Measurements from ENCODE around the gene MAN2C1. TPM values are rescaled to one million over a fixed set of nuclear protein-coding genes. Genes with fewer than 3 reads are reported as not detected.

The MAN2C1 gene
- total RNA-seq, 2 donors from 2014 or later: 150 to 224 TPM

GRCh38 chr15:75329571-75329970, 38.8 kb downstream of the MAN2C1 start:
- Histone ChIP-seq H3K4me1 (ENCODE audit: control insufficient read depth, insufficient read depth, low read length) (no peaks in the 10 kb centered on the region), H3K9ac (ENCODE audit: extremely low read depth, low read length, poor library complexity, severe bottlenecking) (no peak overlapping the region), H3K27ac (ENCODE audit: low read depth, low read length) (no peak overlapping the region), H3K4me3 (ENCODE audit: low read length) (no peak overlapping the region), H3K27me3 (ENCODE audit: control insufficient read depth, insufficient read depth, low read length, poor library complexity, severe bottlenecking) (no peaks in the 10 kb centered on the region), H3K9me3 (ENCODE audit: control insufficient read depth, low read length) (no peaks in the 10 kb centered on the region), H3K36me3 (ENCODE audit: control insufficient read depth, insufficient read depth, low read length) (no peaks in the 10 kb centered on the region)
- TF ChIP-seq CTCF (conservative IDR thresholded peaks at IDR 0.05): peak; percentile 23
- Mint-ChIP-seq H3K36me3 (ENCODE audit: low read depth) (no peaks in the 10 kb centered on the region), H3K4me1 (no peaks in the 10 kb centered on the region), H3K27me3 (ENCODE audit: insufficient read depth) (no peaks in the 10 kb centered on the region), H3K4me3 (no peak overlapping the region), H3K9me3 (no peaks in the 10 kb centered on the region), H3K27ac (no peak overlapping the region)
- 86 to 87% methylated on average over 2 of the region's 2 CpGs for WGBS, 2 experiments (ENCODE audit: insufficient coverage in 1 of 2, insufficient read length in 1 of 2)
- no peak for DNase-seq

DNA sequence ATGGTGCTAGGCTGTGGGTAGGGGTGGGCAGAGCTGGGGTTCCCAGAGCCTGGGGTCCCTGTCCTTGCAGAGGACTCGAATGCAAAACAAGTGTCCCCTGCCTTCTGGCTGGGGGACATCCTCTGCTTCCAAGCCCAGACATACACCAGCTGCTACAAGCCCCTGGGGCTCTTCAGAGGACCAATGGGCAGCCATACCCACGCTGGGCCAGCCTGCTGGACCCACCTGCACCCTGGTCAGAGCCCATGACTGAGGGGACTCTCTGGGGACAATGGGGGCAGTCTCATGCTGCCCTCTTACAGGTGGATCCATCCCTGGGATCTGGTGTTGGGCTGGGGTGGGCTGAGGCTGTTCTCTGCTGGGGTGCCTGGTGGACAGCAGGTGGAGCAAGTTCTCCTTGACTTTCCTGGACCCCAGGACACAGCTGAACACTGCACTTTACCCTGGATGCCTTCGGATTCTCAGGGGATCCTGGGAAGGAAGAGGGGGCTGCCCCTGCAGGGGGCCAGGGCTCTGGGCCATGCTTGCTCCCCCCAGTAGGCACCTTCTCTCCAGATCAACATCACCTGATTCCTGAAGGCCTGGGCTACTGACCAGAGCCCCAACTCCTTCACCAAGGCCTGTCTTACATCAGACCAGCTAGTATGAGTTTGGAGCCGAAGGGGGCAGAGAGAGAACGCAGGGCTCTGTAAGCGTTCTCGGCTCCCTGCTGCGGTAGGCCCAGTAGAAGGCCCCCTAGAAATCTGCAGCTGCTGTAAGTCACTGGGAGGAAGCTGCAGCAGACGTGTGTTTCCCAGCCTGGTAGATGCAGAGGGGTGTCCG, 39.7 kb downstream of the MAN2C1 start:
- WGBS, 2 experiments (ENCODE audit: insufficient coverage in 1 of 2, insufficient read length in 1 of 2): 87 to 92% methylated on average over 5 to 10 of the region's 10 CpGs
- H3K9ac ChIP-seq (ENCODE audit: extremely low read depth, low read length, poor library complexity, severe bottlenecking): no peak overlapping the region

DNA sequence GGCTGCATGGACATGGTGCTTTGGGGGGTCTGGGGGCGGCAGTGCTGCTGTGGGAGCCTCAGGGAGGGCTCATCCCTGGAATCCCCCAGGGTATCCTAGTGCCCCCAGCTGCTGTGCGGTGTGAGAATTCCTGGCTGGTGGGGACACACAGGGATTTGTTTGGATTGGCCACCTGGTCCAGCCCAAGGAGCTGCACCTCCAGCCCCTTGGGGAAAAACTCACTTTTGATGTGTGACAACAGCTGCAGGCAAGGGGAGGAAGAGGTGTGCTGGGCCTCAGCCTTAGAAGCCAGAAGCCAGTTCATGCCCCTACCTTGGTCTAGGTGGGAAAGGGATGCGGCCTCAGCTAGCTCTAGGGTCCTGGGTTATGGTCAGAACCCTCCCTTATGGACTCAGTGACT, 40.9 kb downstream of the MAN2C1 start:
- DNase-seq: no peak
- H3K4me3 ChIP-seq (ENCODE audit: low read length): no peak overlapping the region
- no peaks in the 10 kb centered on the region for H3K27me3 ChIP-seq (ENCODE audit: control insufficient read depth, insufficient read depth, low read length, poor library complexity, severe bottlenecking)
- H3K9me3 ChIP-seq (ENCODE audit: control insufficient read depth, low read length): no peaks in the 10 kb centered on the region
- Mint-ChIP-seq H3K36me3 (ENCODE audit: low read depth) (no peaks in the 10 kb centered on the region), H3K4me3 (no peak overlapping the region), H3K27ac (no peak overlapping the region), H3K4me1 (no peaks in the 10 kb centered on the region), H3K27me3 (ENCODE audit: insufficient read depth) (peaks cover 6% of the 10 kb centered on the region), H3K9me3 (no peaks in the 10 kb centered on the region)
- no peak overlapping the region for H3K27ac ChIP-seq (ENCODE audit: low read depth, low read length)
- no peak overlapping the region for H3K9ac ChIP-seq (ENCODE audit: extremely low read depth, low read length, poor library complexity, severe bottlenecking)
- H3K4me1 ChIP-seq (ENCODE audit: control insufficient read depth, insufficient read depth, low read length): no peaks in the 10 kb centered on the region
- WGBS, 2 experiments (ENCODE audit: insufficient coverage in 1 of 2, insufficient read length in 1 of 2): 82 to 93% methylated on average over 2 to 3 of the region's 3 CpGs
- TF ChIP-seq CTCF (conservative IDR thresholded peaks at IDR 0.05): no peak
- no peaks in the 10 kb centered on the region for H3K36me3 ChIP-seq (ENCODE audit: control insufficient read depth, insufficient read depth, low read length)

More for the DNA sequence above, 39.7 kb downstream of the MAN2C1 start:
- no peaks in the 10 kb centered on the region for H3K36me3 ChIP-seq (ENCODE audit: control insufficient read depth, insufficient read depth, low read length)
- no peak overlapping the region for H3K27ac ChIP-seq (ENCODE audit: low read depth, low read length)
- no peak for DNase-seq
- H3K4me1 ChIP-seq (ENCODE audit: control insufficient read depth, insufficient read depth, low read length): no peaks in the 10 kb centered on the region
- H3K27me3 Mint-ChIP-seq (ENCODE audit: insufficient read depth): peaks cover 3% of the 10 kb centered on the region
- no peak overlapping the region for H3K4me3 Mint-ChIP-seq
- H3K36me3 Mint-ChIP-seq (ENCODE audit: low read depth): no peaks in the 10 kb centered on the region
- H3K27ac Mint-ChIP-seq: no peak overlapping the region
- no peaks in the 10 kb centered on the region for H3K4me1 Mint-ChIP-seq
- TF ChIP-seq CTCF (conservative IDR thresholded peaks at IDR 0.05): peak; percentile 41
- H3K27me3 ChIP-seq (ENCODE audit: control insufficient read depth, insufficient read depth, low read length, poor library complexity, severe bottlenecking): no peaks in the 10 kb centered on the region
- H3K9me3 ChIP-seq (ENCODE audit: control insufficient read depth, low read length): no peaks in the 10 kb centered on the region
- H3K4me3 ChIP-seq (ENCODE audit: low read length): no peak overlapping the region
- H3K9me3 Mint-ChIP-seq: no peaks in the 10 kb centered on the region
